Measurements from ENCODE around the gene ZNF546. TPM values are rescaled to one million over a fixed set of nuclear protein-coding genes. Genes with fewer than 3 reads are reported as not detected.
"Not testable (repeated sequence)": the region's sequence is repeated elsewhere in the genome, so short reads cannot be mapped to it uniquely, and the experiment has no call there.

ZNF546 gene
- total and polyA plus RNA-seq, 8 donors: 0.29 to 9.3 (median 2.1) TPM

GRCh38 chr19:40026597-40026970 lies 29.7 kb downstream of the ZNF546 start:
- Histone ChIP-seq H3K27me3 (no peaks in the 10 kb centered on the region), H3K4me1 (no peaks in the 10 kb centered on the region), H3K4me3 (no peak overlapping the region), H3K9me3 (peaks cover 70 to 100% (median 93%) of the 10 kb centered on the region in 4 donors), H3K27ac (no peak overlapping the region), H3K36me3 (peaks cover 0 to 3% (median 0%) of the 10 kb centered on the region in 4 donors)
- no peak for DNase-seq
- WGBS, 5 donors: 85 to 98% (median 97%) methylated on average over 5 of the region's 5 CpGs
- TF ChIP-seq POLR2AphosphoS5 (IDR thresholded peaks at IDR 0.05): no peak
- TF ChIP-seq POLR2A (IDR thresholded peaks at IDR 0.05): no peak
- no peak for TF ChIP-seq EP300 (IDR thresholded peaks at IDR 0.05)
- intact Hi-C loops (cut with DNase I; ENCODE audit: low total_unique reads): no loop called here

GRCh38 chr19:40033989-40034560 lies 37.2 kb downstream of the ZNF546 start:
- TF ChIP-seq EP300 (IDR thresholded peaks at IDR 0.05) (no peak), POLR2AphosphoS5 (IDR thresholded peaks at IDR 0.05) (no peak), POLR2A (IDR thresholded peaks at IDR 0.05) (no peak), CTCF (IDR thresholded peaks at IDR 0.05) (no peak)
- Histone ChIP-seq H3K4me1 (no peaks in the 10 kb centered on the region), H3K27ac (no peak overlapping the region), H3K9me3 (peaks cover 72 to 90% (median 86%) of the 10 kb centered on the region in 4 donors), H3K36me3 (peaks cover 0 to 42% (median 9%) of the 10 kb centered on the region in 4 donors), H3K27me3 (no peaks in the 10 kb centered on the region), H3K4me3 (no peak overlapping the region)
- 95 to 100% (median 99%) methylated on average over 2 of the region's 2 CpGs for WGBS, 5 donors
- intact Hi-C loops (cut with DNase I; ENCODE audit: low total_unique reads): no loop called here
- DNase-seq: no peak

GRCh38 chr19:40035996-40036395 lies 39.1 kb downstream of the ZNF546 start:
- no peak for DNase-seq
- H3K4me1 ChIP-seq: no peaks in the 10 kb centered on the region
- WGBS, 5 donors: 95 to 97% (median 96%) methylated on average over 4 of the region's 4 CpGs
- H3K9me3 ChIP-seq: peaks cover 60 to 79% (median 67%) of the 10 kb centered on the region in 4 donors
- no peak overlapping the region for H3K4me3 ChIP-seq
- intact Hi-C loops (cut with DNase I; ENCODE audit: low total_unique reads): no loop called here
- H3K36me3 ChIP-seq: peaks cover 0 to 42% (median 9%) of the 10 kb centered on the region in 4 donors
- TF ChIP-seq EP300 (IDR thresholded peaks at IDR 0.05): no peak
- TF ChIP-seq POLR2A (IDR thresholded peaks at IDR 0.05): no peak
- no peak for TF ChIP-seq POLR2AphosphoS5 (IDR thresholded peaks at IDR 0.05)
- TF ChIP-seq CTCF (IDR thresholded peaks at IDR 0.05): no peak
- no peaks in the 10 kb centered on the region for H3K27me3 ChIP-seq
- no peak overlapping the region for H3K27ac ChIP-seq

GRCh38 chr19:40038047-40038446 lies 41.2 kb downstream of the ZNF546 start:
- intact Hi-C loops (cut with DNase I; ENCODE audit: low total_unique reads); DNase-seq; H3K27ac ChIP-seq; H3K4me1 ChIP-seq; H3K4me3 ChIP-seq; H3K27me3 ChIP-seq: not testable (repeated sequence)
- Histone ChIP-seq H3K36me3 (peaks cover under 1 to 36% (median 9%) of the 10 kb centered on the region in 4 donors), H3K9me3 (peaks cover 40 to 74% (median 51%) of the 10 kb centered on the region in 4 donors)
- WGBS, 5 donors: 94 to 100% (median 98%) methylated on average over 1 to 3 of the region's 3 CpGs

GRCh38 chr19:40041718-40042117 lies 44.9 kb downstream of the ZNF546 start:
- H3K4me1 ChIP-seq; intact Hi-C loops (cut with DNase I; ENCODE audit: low total_unique reads); H3K27ac ChIP-seq; H3K27me3 ChIP-seq; DNase-seq; H3K4me3 ChIP-seq: not testable (repeated sequence)
- Histone ChIP-seq H3K36me3 (peaks cover 24 to 47% (median 42%) of the 10 kb centered on the region in 4 donors), H3K9me3 (peaks cover 28 to 72% (median 42%) of the 10 kb centered on the region in 4 donors)
- WGBS, 5 donors: 91 to 100% (median 96%) methylated on average over 1 of the region's 1 CpG

GRCh38 chr19:40053491-40053890 lies 56.6 kb downstream of the ZNF546 start:
- Histone ChIP-seq H3K9me3 (peaks cover 0 to 29% (median 15%) of the 10 kb centered on the region in 4 donors), H3K27me3 (no peaks in the 10 kb centered on the region), H3K4me1 (peaks cover 7 to 26% (median 14%) of the 10 kb centered on the region in 4 donors), H3K4me3 (no peak overlapping the region), H3K27ac (no peak overlapping the region), H3K36me3 (peaks cover 4 to 23% (median 22%) of the 10 kb centered on the region in 4 donors)
- TF ChIP-seq POLR2AphosphoS5 (IDR thresholded peaks at IDR 0.05) (no peak), POLR2A (IDR thresholded peaks at IDR 0.05) (no peak), EP300 (IDR thresholded peaks at IDR 0.05) (no peak), CTCF (IDR thresholded peaks at IDR 0.05) (no peak)
- intact Hi-C loops (cut with DNase I; ENCODE audit: low total_unique reads): no loop called here
- WGBS, 5 donors: 95 to 100% (median 99%) methylated on average over 2 of the region's 2 CpGs
- DNase-seq: no peak

All from stomach (tissue), 9 donors.